ENCODE results near the gene POLR2J.
"Not testable (repeated sequence)": the region's sequence is repeated elsewhere in the genome, so short reads cannot be mapped to it uniquely, and the experiment has no call there.

POLR2J gene

DNA sequence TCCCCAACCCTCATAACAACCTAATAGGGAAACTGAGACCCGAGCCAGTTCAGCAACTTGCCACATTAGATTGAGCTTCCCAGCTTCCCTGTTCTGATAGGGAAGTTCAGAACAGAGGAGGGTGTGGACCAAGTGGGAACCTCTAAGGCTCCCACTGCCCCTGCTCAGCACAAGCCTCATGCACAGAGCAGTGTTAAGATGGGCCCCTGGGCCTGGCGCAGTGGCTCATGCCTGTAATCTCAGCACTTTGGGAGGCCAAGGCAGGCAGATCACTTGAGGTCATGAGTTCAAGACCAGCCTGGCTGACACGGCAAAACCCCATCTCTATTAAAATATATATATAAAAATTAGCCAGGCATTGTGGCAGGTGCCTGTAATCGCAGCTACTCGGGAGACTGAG, 18.6 kb upstream of the POLR2J start:
- not testable (repeated sequence) for H3K4me3 ChIP-seq (ENCODE audit: low read length); H3K9me3 ChIP-seq (ENCODE audit: insufficient read depth, low read length); H3K27ac ChIP-seq (ENCODE audit: low read length); H4K20me1 ChIP-seq (ENCODE audit: insufficient read depth, low read length); H3K36me3 ChIP-seq (replicated peaks; ENCODE audit: low read depth, low read length); H3K4me1 ChIP-seq (ENCODE audit: low read length); H3K27me3 ChIP-seq (ENCODE audit: low read depth, low read length); H2AFZ ChIP-seq (ENCODE audit: low read depth, low read length); H3K9ac ChIP-seq (ENCODE audit: low read length); H3K79me2 ChIP-seq (ENCODE audit: low read length); H3K4me2 ChIP-seq (ENCODE audit: low read length)

DNA sequence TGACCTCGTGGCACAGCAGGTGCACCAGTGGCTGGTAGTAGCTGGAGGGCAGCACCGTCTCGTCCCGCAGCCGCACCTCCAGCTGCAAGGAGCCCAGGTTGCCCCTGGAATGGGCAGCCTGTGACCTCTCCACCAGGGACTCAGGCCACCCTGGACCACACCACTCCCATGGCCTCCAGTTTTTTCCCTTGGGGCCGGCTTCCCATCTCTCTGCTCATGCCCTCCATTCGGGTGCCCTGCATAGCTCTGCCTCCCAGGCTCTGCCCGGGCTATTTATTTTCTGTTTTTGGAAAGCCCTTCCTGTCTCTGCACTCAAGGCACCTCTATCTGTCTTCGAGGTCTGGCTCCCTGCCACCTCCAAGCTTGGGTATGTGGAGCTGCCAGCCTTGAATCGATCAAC, 18.1 kb upstream of the POLR2J start:
- H3K27me3 ChIP-seq (ENCODE audit: low read depth, low read length), result not testable (repeated sequence)

DNA sequence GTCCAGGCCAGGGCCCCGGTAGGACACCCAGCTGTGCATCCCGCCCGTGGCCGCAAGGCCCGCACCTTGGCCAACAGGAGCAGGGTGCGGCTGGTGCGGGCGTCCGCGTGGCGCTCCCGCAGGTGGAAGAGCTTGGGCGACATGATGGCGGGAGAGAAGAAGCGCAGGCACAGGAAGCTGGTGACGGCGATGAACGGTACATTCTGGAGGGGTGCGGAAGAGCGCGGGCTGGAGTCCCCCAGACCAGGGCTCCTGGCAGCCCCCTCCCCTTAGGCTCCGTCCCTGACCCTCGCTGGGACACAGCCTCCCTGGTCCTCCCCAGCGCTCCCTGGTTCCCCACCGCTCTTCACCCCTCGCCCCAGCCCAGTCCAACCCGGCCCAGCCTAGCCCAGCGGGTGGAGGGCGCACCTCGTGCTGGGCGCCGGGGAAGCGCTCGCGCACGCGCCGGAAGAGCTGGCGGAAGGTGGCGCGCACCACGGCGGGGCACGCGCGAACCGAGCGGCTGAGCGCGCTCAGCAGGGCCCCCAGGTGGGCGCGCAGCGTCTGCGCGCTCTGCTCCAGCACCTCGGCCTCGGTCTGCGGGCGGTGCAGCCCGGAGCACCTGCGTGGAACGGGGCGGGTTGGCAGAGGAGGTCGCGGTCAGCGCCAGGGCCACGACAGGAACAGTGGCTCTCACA, 15.9 kb upstream of the POLR2J start:
- H3K79me2 ChIP-seq (ENCODE audit: low read length); H2AFZ ChIP-seq (ENCODE audit: low read depth, low read length); H3K9ac ChIP-seq (ENCODE audit: low read length); H3K4me3 ChIP-seq (ENCODE audit: low read length); H4K20me1 ChIP-seq (ENCODE audit: insufficient read depth, low read length); H3K27me3 ChIP-seq (ENCODE audit: low read depth, low read length); H3K36me3 ChIP-seq (replicated peaks; ENCODE audit: low read depth, low read length); H3K4me2 ChIP-seq (ENCODE audit: low read length); H3K4me1 ChIP-seq (ENCODE audit: low read length); H3K9me3 ChIP-seq (ENCODE audit: insufficient read depth, low read length); H3K27ac ChIP-seq (ENCODE audit: low read length): not testable (repeated sequence)

More for the DNA sequence above, 18.1 kb upstream of the POLR2J start:
- not testable (repeated sequence) for H2AFZ ChIP-seq (ENCODE audit: low read depth, low read length); H3K4me2 ChIP-seq (ENCODE audit: low read length); H3K9me3 ChIP-seq (ENCODE audit: insufficient read depth, low read length); H3K36me3 ChIP-seq (replicated peaks; ENCODE audit: low read depth, low read length); H3K27ac ChIP-seq (ENCODE audit: low read length); H3K9ac ChIP-seq (ENCODE audit: low read length); H3K4me3 ChIP-seq (ENCODE audit: low read length); H3K4me1 ChIP-seq (ENCODE audit: low read length); H3K79me2 ChIP-seq (ENCODE audit: low read length); H4K20me1 ChIP-seq (ENCODE audit: insufficient read depth, low read length)

DNA sequence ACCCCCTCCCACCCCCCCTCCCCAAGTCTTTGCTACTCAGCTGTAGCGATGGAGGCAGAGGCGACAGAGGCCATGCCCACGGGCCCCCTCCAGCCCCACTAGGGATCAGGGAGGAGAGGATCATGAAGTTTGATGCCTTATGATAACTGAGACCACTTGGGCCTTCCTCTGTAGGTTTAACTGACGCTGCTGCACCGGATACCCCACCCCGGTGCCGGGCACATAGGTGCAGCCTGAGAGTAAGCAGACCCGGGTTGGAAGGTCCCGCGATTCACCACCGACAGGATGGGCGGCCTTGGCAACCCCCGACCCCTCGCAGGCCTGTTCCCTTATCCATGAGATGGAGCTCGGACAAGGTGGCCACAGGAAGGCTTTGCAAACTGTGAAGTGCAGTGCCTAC, 15.3 kb upstream of the POLR2J start:
- H3K36me3 ChIP-seq (replicated peaks; ENCODE audit: low read depth, low read length); H3K9ac ChIP-seq (ENCODE audit: low read length); H3K4me3 ChIP-seq (ENCODE audit: low read length); H4K20me1 ChIP-seq (ENCODE audit: insufficient read depth, low read length); H3K9me3 ChIP-seq (ENCODE audit: insufficient read depth, low read length); H3K27me3 ChIP-seq (ENCODE audit: low read depth, low read length); H3K4me2 ChIP-seq (ENCODE audit: low read length); H2AFZ ChIP-seq (ENCODE audit: low read depth, low read length); H3K4me1 ChIP-seq (ENCODE audit: low read length); H3K79me2 ChIP-seq (ENCODE audit: low read length); H3K27ac ChIP-seq (ENCODE audit: low read length): not testable (repeated sequence)

DNA sequence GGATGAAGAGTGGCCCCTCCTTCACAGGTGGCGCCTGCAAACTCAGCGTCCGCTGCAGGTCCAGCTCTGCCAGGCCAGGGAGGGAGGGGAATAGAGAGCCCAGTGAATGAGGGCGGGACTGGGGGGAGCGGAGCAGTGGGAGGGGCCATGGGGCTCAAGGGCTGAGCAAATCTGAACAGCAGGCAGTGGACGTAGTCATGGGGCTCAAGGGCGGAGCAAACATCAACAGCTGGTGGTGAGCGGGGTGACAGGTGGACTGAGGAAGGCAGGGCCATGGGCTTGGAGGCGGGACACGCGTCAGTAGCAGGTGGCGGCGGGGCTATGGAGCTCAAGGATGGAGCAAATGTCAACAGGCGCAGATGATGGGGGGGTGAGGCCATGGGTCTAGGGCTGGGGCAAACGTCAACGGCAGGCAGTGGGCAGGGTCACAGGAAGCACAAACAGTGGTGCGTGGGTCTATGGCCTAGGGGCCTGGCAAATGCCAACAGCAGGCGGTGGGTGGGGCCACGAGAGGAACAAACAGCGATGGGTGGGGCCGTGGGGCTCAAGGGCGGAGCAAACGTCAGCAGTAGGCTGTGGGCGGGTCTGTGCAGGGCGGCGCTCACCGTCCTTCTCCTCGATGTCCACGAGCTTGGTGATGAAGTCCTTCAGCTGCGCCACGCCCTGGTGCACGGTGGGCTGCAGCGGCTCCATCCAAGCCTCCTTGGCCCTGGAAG, 14.7 kb upstream of the POLR2J start:
- H3K27ac ChIP-seq (ENCODE audit: low read length); H2AFZ ChIP-seq (ENCODE audit: low read depth, low read length); H3K4me3 ChIP-seq (ENCODE audit: low read length); H3K79me2 ChIP-seq (ENCODE audit: low read length); H3K27me3 ChIP-seq (ENCODE audit: low read depth, low read length); H3K9ac ChIP-seq (ENCODE audit: low read length); H3K4me1 ChIP-seq (ENCODE audit: low read length); H4K20me1 ChIP-seq (ENCODE audit: insufficient read depth, low read length); H3K4me2 ChIP-seq (ENCODE audit: low read length); H3K36me3 ChIP-seq (replicated peaks; ENCODE audit: low read depth, low read length); H3K9me3 ChIP-seq (ENCODE audit: insufficient read depth, low read length): not testable (repeated sequence)

DNA sequence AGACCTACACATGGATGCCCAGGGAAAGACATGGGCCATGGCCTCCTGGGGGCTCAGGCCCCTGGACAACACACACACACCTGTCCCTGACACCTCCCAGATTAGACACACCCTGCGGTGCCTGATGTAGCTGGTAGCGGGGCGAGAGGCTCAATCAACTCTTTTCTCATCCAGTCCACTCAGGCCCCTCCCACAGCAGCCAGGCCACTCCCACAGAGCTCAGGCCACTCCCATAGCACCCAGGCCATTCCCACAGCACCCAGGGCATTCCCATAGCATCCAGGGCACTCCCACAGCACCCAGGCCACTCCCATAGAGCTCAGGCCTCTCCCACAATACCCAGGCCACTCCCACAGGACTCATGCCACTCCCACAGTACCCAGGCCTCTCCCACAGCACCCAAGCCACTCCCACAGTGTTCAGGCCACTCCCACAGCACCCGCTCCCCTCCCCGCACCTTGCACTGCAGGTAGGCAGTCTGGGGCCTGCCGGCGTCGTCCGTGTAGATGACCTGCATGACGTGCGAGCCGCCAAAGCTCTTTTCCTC, 11.9 kb upstream of the POLR2J start:
- H3K4me2 ChIP-seq (ENCODE audit: low read length); H3K79me2 ChIP-seq (ENCODE audit: low read length); H3K4me1 ChIP-seq (ENCODE audit: low read length); H3K36me3 ChIP-seq (replicated peaks; ENCODE audit: low read depth, low read length); H3K9ac ChIP-seq (ENCODE audit: low read length); H4K20me1 ChIP-seq (ENCODE audit: insufficient read depth, low read length); H3K9me3 ChIP-seq (ENCODE audit: insufficient read depth, low read length); H3K4me3 ChIP-seq (ENCODE audit: low read length); H2AFZ ChIP-seq (ENCODE audit: low read depth, low read length); H3K27ac ChIP-seq (ENCODE audit: low read length); H3K27me3 ChIP-seq (ENCODE audit: low read depth, low read length): not testable (repeated sequence)

DNA sequence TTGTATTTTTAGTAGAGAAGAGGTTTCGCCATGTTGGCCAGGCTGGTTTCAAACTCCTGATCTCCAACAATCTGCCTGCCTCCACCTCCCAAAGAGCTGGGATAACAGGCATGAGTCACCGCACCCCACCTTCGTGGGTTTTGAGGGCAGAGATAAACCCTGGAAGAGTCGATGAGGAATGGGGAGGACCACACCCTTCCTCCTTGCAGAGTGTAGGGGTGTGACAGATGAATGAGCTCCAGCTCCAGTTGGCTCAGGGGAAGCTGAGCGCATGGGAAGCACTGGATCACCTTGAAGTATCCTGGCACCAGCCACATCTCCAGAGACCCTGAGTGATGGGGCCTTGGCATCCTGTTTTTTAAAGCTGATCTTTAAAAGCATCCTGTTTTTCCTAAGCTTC, 5.6 kb upstream of the POLR2J start:
- not testable (repeated sequence) for H3K4me3 ChIP-seq (ENCODE audit: low read length); H3K27me3 ChIP-seq (ENCODE audit: low read depth, low read length); H3K79me2 ChIP-seq (ENCODE audit: low read length); H3K27ac ChIP-seq (ENCODE audit: low read length); H3K4me2 ChIP-seq (ENCODE audit: low read length); H3K36me3 ChIP-seq (replicated peaks; ENCODE audit: low read depth, low read length); H3K9me3 ChIP-seq (ENCODE audit: insufficient read depth, low read length); H3K9ac ChIP-seq (ENCODE audit: low read length); H4K20me1 ChIP-seq (ENCODE audit: insufficient read depth, low read length); H3K4me1 ChIP-seq (ENCODE audit: low read length); H2AFZ ChIP-seq (ENCODE audit: low read depth, low read length)

DNA sequence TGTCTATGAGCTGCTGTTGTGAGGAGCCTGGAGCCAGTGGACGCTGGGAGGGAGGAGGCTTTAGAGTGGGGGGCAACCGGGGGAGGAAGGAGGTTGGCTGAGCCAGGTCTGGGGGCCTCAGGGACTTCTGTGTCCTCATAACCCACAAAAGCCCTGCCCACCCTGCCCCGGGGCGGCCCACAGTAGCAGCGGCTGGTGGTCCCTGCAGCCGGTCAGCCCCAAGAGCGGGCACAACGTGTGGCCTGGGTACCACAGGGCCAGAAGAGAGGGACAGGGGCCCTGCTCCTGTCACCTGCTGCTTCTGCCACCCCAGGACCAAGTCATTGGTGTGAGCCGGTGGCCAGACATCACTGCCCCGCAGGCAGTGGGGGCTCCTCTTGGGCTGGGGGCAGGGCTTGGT, 3.2 kb upstream of the POLR2J start:
- not testable (repeated sequence) for H3K4me3 ChIP-seq (ENCODE audit: low read length); H3K36me3 ChIP-seq (replicated peaks; ENCODE audit: low read depth, low read length); H3K4me1 ChIP-seq (ENCODE audit: low read length); H2AFZ ChIP-seq (ENCODE audit: low read depth, low read length); H3K4me2 ChIP-seq (ENCODE audit: low read length); H4K20me1 ChIP-seq (ENCODE audit: insufficient read depth, low read length); H3K79me2 ChIP-seq (ENCODE audit: low read length); H3K9ac ChIP-seq (ENCODE audit: low read length); H3K9me3 ChIP-seq (ENCODE audit: insufficient read depth, low read length); H3K27ac ChIP-seq (ENCODE audit: low read length); H3K27me3 ChIP-seq (ENCODE audit: low read depth, low read length)
